ENCODE data around the gene PHIP. TPM values are rescaled to one million over a fixed set of nuclear protein-coding genes. Genes with fewer than 3 reads are reported as not detected.

Gene PHIP
- total and polyA plus RNA-seq, 9 of the 15 experiments (the other 6 are each of a cell fraction or from before 2014, with no cell fraction given) = 8.1 to 36.3 (median 16.5) TPM

- DNase-seq (ENCODE audit: extremely low read depth in 1 of 4, low spot score in 3 of 4) = no peak
- ChIA-PET POLR2A (interaction anchor here (1.0 to 1.8 kb wide), 2 partner anchors 9 to 561 kb away, joined by 3 to 5 read pairs; no protein-coding TSS in a partner anchor), CTCF (ENCODE audit: low intra/inter-chr PET ratio) (no interaction called here)
- intact Hi-C loops (cut with micrococcal nuclease) = no loop called here
- H3K9ac ChIP-seq (ENCODE audit: insufficient read depth in 1 of 2, low read depth in 2 of 2, low read length in 2 of 2) = no peak overlapping the region
- H3K79me2 ChIP-seq (ENCODE audit: control insufficient read depth, insufficient read depth, low read length) = peaks cover 99% of the 10 kb centered on the region
- H4K20me1 ChIP-seq (replicated peaks; ENCODE audit: control insufficient read depth, insufficient read depth, low read length) = no peaks in the 10 kb centered on the region
- ATAC-seq = no peak
- H2AFZ ChIP-seq (ENCODE audit: low read depth, low read length) = no peak overlapping the region
- H3K27ac ChIP-seq (ENCODE audit: extremely low read depth, low read depth, low read length) = no peak overlapping the region
- no peak for FAIRE-seq
- in situ Hi-C loops (cut with MboI) = no loop called here
- no peaks in the 10 kb centered on the region for H3K27me3 ChIP-seq (ENCODE audit: control insufficient read depth in 2 of 2, insufficient read depth in 2 of 2, low read length in 2 of 2)
- TF ChIP-seq HIVEP1 (CRISPR knock-in tag; IDR thresholded peaks at IDR 0.05) (no peak), HCFC1 (IDR thresholded peaks at IDR 0.05; ENCODE audit: low read depth, low read length) (no peak), BRD9 (IDR thresholded peaks at IDR 0.05; ENCODE audit: low read depth, partially characterized antibody) (no peak), ZBTB33 (CRISPR knock-in tag; IDR thresholded peaks at IDR 0.05) (no peak), RREB1 (CRISPR knock-in tag; IDR thresholded peaks at IDR 0.05) (no peak), CBX8 (IDR thresholded peaks at IDR 0.05; ENCODE audit: borderline replicate concordance, extremely low read depth, low read depth, low read length, poor library complexity, severe bottlenecking) (no peak), SAFB2 (IDR thresholded peaks at IDR 0.05; ENCODE audit: borderline replicate concordance, low read depth, low read length, severe bottlenecking) (no peak), STAT5A (IDR thresholded peaks at IDR 0.05; ENCODE audit: borderline replicate concordance, low read length) (no peak), HBP1 (CRISPR knock-in tag; IDR thresholded peaks at IDR 0.05) (no peak), U2AF2 (optimal IDR thresholded peaks at IDR 0.05; ENCODE audit: low read depth, low read length) (no peak), RAD21 (CRISPR knock-in tag; conservative IDR thresholded peaks at IDR 0.05 in 1 of 2, IDR thresholded peaks at IDR 0.05 in 1 of 2) (no peak), ZNF79 (CRISPR knock-in tag; IDR thresholded peaks at IDR 0.05; ENCODE audit: low read depth) (no peak)
- H3K4me1 ChIP-seq (replicated peaks in 1 of 2; ENCODE audit: control insufficient read depth in 2 of 2, insufficient read depth in 2 of 2, low read length in 2 of 2) = no peaks in the 10 kb centered on the region
- no peaks in the 10 kb centered on the region for H3K9me3 ChIP-seq (replicated peaks; ENCODE audit: control insufficient read depth, insufficient read depth, low read depth, low read length)
- H3K4me2 ChIP-seq (ENCODE audit: insufficient read depth, low read length) = no peak overlapping the region
- no TSS peak for BruUV-seq (replicated peaks)
- H3K4me3 ChIP-seq = no peak overlapping the region
- H3K9me1 ChIP-seq (ENCODE audit: control insufficient read depth, insufficient read depth, low read length) = no peaks in the 10 kb centered on the region
- peaks cover 53% of the 10 kb centered on the region for H3K36me3 ChIP-seq (ENCODE audit: control insufficient read depth, insufficient read depth, low read length)
Observed at GRCh38 chr6:79071547-79071946, 6.5 kb downstream of the PHIP start.

All from K562 (cell line).